ENCODE results near the gene SPATA7.

SPATA7 gene

DNA sequence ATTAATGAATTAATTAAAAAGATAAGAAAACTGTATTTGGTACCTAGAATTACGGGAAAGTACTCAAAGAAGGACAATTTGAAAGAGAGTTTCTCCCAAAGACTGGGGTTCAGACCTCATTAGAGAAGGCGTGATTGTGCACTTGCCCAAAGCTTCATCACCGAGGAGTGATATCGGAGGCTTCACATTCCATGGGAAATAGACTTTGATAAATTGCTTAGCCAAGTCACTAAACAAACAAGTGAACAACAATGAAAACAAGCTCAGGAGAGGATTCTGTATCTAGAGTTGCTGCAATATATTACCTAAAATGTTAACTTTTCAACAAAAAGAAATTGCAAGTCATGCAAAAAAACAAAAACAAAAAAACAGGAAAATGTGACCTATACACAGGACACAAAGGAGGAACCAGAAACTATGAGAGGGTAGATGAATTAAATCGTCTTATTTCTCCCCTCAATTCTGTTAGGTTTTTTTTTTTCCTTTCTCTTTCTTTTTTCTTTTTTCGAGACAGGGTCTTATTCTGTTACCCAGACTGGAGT is 3.4 kb downstream of the SPATA7 start:
- H3K27me3 ChIP-seq = no peaks in the 10 kb centered on the region
- H3K4me1 ChIP-seq = no peaks in the 10 kb centered on the region; the same call in 1 of the 2 replicates
- DNase-seq = no peak
- no peak for TF ChIP-seq CTCF (IDR thresholded peaks at IDR 0.05; ENCODE audit: low read depth, low read length)
- H3K36me3 ChIP-seq = no peaks in the 10 kb centered on the region
- no peak overlapping the region for H3K4me3 ChIP-seq (ENCODE audit: low read depth, low read length)
- no peaks in the 10 kb centered on the region for H3K9me3 ChIP-seq

GRCh38 chr14:88392609-88393008 is 7.2 kb downstream of the SPATA7 start:
- Histone ChIP-seq H3K27me3 (no peaks in the 10 kb centered on the region), H3K4me3 (ENCODE audit: low read depth, low read length) (no peak overlapping the region), H3K9me3 (no peaks in the 10 kb centered on the region), H3K4me1 (no peaks in the 10 kb centered on the region), H3K36me3 (no peaks in the 10 kb centered on the region; the same call in 1 of the 2 replicates)
- TF ChIP-seq CTCF (IDR thresholded peaks at IDR 0.05; ENCODE audit: low read depth, low read length) = no peak
- no peak for DNase-seq

GRCh38 chr14:88411039-88411438 is 25.6 kb downstream of the SPATA7 start:
- Histone ChIP-seq H3K9me3 (no peaks in the 10 kb centered on the region), H3K4me3 (ENCODE audit: low read depth, low read length) (no peak overlapping the region), H3K36me3 (no peaks in the 10 kb centered on the region), H3K4me1 (no peaks in the 10 kb centered on the region), H3K27me3 (no peaks in the 10 kb centered on the region)
- no peak for TF ChIP-seq CTCF (IDR thresholded peaks at IDR 0.05; ENCODE audit: low read depth, low read length)
- DNase-seq = no peak

GRCh38 chr14:88417594-88417993 is 32.1 kb downstream of the SPATA7 start:
- H3K4me1 ChIP-seq = no peaks in the 10 kb centered on the region
- TF ChIP-seq CTCF (IDR thresholded peaks at IDR 0.05; ENCODE audit: low read depth, low read length) = no peak
- H3K4me3 ChIP-seq (ENCODE audit: low read depth, low read length) = no peak overlapping the region
- DNase-seq = no peak
- no peaks in the 10 kb centered on the region for H3K36me3 ChIP-seq
- H3K27me3 ChIP-seq = no peaks in the 10 kb centered on the region
- H3K9me3 ChIP-seq = no peaks in the 10 kb centered on the region

- DNase-seq = no peak
- H3K36me3 ChIP-seq = no peaks in the 10 kb centered on the region
- H3K9me3 ChIP-seq = no peaks in the 10 kb centered on the region
- no peaks in the 10 kb centered on the region for H3K27me3 ChIP-seq
- H3K4me3 ChIP-seq (ENCODE audit: low read depth, low read length) = no peak overlapping the region
- H3K4me1 ChIP-seq = no peaks in the 10 kb centered on the region
- no peak for TF ChIP-seq CTCF (IDR thresholded peaks at IDR 0.05; ENCODE audit: low read depth, low read length)
Measured at GRCh38 chr14:88420187-88420586, 34.7 kb downstream of the SPATA7 start.

- no peak overlapping the region for H3K4me3 ChIP-seq (ENCODE audit: low read depth, low read length)
- no peak for TF ChIP-seq CTCF (IDR thresholded peaks at IDR 0.05; ENCODE audit: low read depth, low read length)
- no peaks in the 10 kb centered on the region for H3K36me3 ChIP-seq
- H3K4me1 ChIP-seq = no peaks in the 10 kb centered on the region; the same call in 1 of the 2 replicates
- no peaks in the 10 kb centered on the region for H3K9me3 ChIP-seq
- no peak for DNase-seq
- no peaks in the 10 kb centered on the region for H3K27me3 ChIP-seq
Measured at GRCh38 chr14:88421286-88421685, 35.8 kb downstream of the SPATA7 start.
